Activated T-cell treated with anti-CD3 and anti-CD28 coated beads, Interleukin-2, amount 50 U/mL, for 24 hours (primary cell): ENCODE data around the gene PLAC1.

Source experiments
- DNase-seq: peaks from one replicate; pipeline ENCODE4 v3.0.0-alpha.2; 2020
- H3K27ac Mint-ChIP-seq: 2 replicates; pipeline ENCODE4 v1.8.0; 2020; ENCODE audit warnings: mild to moderate bottlenecking, mixed read lengths
- H3K27me3 Mint-ChIP-seq: 2 replicates; pipeline ENCODE4 v1.8.0; 2020; ENCODE audit warnings: mixed read lengths
- H3K36me3 Mint-ChIP-seq: 2 replicates; pipeline ENCODE4 v1.8.0; 2020; ENCODE audit warnings: low read depth, mixed read lengths
- H3K4me1 Mint-ChIP-seq: 2 replicates; pipeline ENCODE4 v1.8.0; 2020; ENCODE audit warnings: low read depth, mixed read lengths
- H3K4me3 Mint-ChIP-seq: 2 replicates; pipeline ENCODE4 v1.8.0; 2020; ENCODE audit warnings: mild to moderate bottlenecking, moderate library complexity, mixed read lengths
- H3K9me3 Mint-ChIP-seq: 2 replicates; pipeline ENCODE4 v1.8.0; 2020; ENCODE audit warnings: mixed read lengths

The PLAC1 gene

GRCh38 chrX:134679644-134680043, 21.4 kb upstream of the PLAC1 start:
- Mint-ChIP-seq H3K36me3 (no peaks in the 10 kb centered on the region), H3K4me3 (no peak overlapping the region), H3K4me1 (no peaks in the 10 kb centered on the region), H3K27ac (no peak overlapping the region), H3K27me3 (peaks cover 21% of the 10 kb centered on the region), H3K9me3 (no peaks in the 10 kb centered on the region)
- DNase-seq = no peak

GRCh38 chrX:134679221-134679620, 20.9 kb upstream of the PLAC1 start:
- no peak overlapping the region for H3K4me3 Mint-ChIP-seq
- H3K4me1 Mint-ChIP-seq = no peaks in the 10 kb centered on the region
- DNase-seq = no peak
- no peaks in the 10 kb centered on the region for H3K9me3 Mint-ChIP-seq
- H3K27me3 Mint-ChIP-seq = peaks cover 21% of the 10 kb centered on the region
- no peak overlapping the region for H3K27ac Mint-ChIP-seq
- H3K36me3 Mint-ChIP-seq = no peaks in the 10 kb centered on the region

GRCh38 chrX:134677332-134677731, 19.1 kb upstream of the PLAC1 start:
- no peaks in the 10 kb centered on the region for H3K36me3 Mint-ChIP-seq
- no peaks in the 10 kb centered on the region for H3K9me3 Mint-ChIP-seq
- peaks cover 24% of the 10 kb centered on the region for H3K27me3 Mint-ChIP-seq
- no peak for DNase-seq
- no peak overlapping the region for H3K4me3 Mint-ChIP-seq
- H3K4me1 Mint-ChIP-seq = no peaks in the 10 kb centered on the region
- no peak overlapping the region for H3K27ac Mint-ChIP-seq

GRCh38 chrX:134676436-134676835, 18.2 kb upstream of the PLAC1 start:
- Mint-ChIP-seq H3K9me3 (peaks cover 3% of the 10 kb centered on the region), H3K4me3 (no peak overlapping the region), H3K36me3 (no peaks in the 10 kb centered on the region), H3K4me1 (peaks cover 3% of the 10 kb centered on the region), H3K27me3 (peaks cover 27% of the 10 kb centered on the region), H3K27ac (no peak overlapping the region)
- DNase-seq = no peak

GRCh38 chrX:134673123-134673522, 14.9 kb upstream of the PLAC1 start:
- H3K4me3 Mint-ChIP-seq = no peak overlapping the region
- peaks cover 33% of the 10 kb centered on the region for H3K27me3 Mint-ChIP-seq
- H3K36me3 Mint-ChIP-seq = no peaks in the 10 kb centered on the region
- H3K27ac Mint-ChIP-seq = no peak overlapping the region
- H3K9me3 Mint-ChIP-seq = peaks cover 4% of the 10 kb centered on the region
- DNase-seq = no peak
- H3K4me1 Mint-ChIP-seq = peaks cover 12% of the 10 kb centered on the region

GRCh38 chrX:134672101-134672500, 13.8 kb upstream of the PLAC1 start:
- Mint-ChIP-seq H3K27me3 (peaks cover 30% of the 10 kb centered on the region), H3K9me3 (peaks cover 4% of the 10 kb centered on the region), H3K27ac (no peak overlapping the region), H3K4me1 (peaks cover 12% of the 10 kb centered on the region), H3K4me3 (no peak overlapping the region), H3K36me3 (no peaks in the 10 kb centered on the region)
- no peak for DNase-seq

- Mint-ChIP-seq H3K4me1 (peaks cover 12% of the 10 kb centered on the region), H3K36me3 (no peaks in the 10 kb centered on the region), H3K9me3 (peaks cover 4% of the 10 kb centered on the region), H3K4me3 (no peak overlapping the region), H3K27ac (peak overlapping the region; percentile 1), H3K27me3 (peaks cover 35% of the 10 kb centered on the region)
- no peak for DNase-seq
Observed at GRCh38 chrX:134671294-134671693, 13.0 kb upstream of the PLAC1 start.

- peaks cover 41% of the 10 kb centered on the region for H3K27me3 Mint-ChIP-seq
- H3K9me3 Mint-ChIP-seq = peaks cover 4% of the 10 kb centered on the region
- DNase-seq = no peak
- peaks cover 12% of the 10 kb centered on the region for H3K4me1 Mint-ChIP-seq
- H3K36me3 Mint-ChIP-seq = no peaks in the 10 kb centered on the region
- no peak overlapping the region for H3K4me3 Mint-ChIP-seq
- no peak overlapping the region for H3K27ac Mint-ChIP-seq
Observed at GRCh38 chrX:134670134-134670924, 12.1 kb upstream of the PLAC1 start.

- H3K4me3 Mint-ChIP-seq = no peak overlapping the region
- no peak overlapping the region for H3K27ac Mint-ChIP-seq
- DNase-seq = no peak
Observed at GRCh38 chrX:134669378-134670098, 11.3 kb upstream of the PLAC1 start.

GRCh38 chrX:134664202-134664601, 5.9 kb upstream of the PLAC1 start:
- Mint-ChIP-seq H3K4me3 (no peak overlapping the region), H3K4me1 (no peaks in the 10 kb centered on the region), H3K9me3 (no peaks in the 10 kb centered on the region), H3K27ac (no peak overlapping the region), H3K27me3 (peaks cover 75% of the 10 kb centered on the region), H3K36me3 (no peaks in the 10 kb centered on the region)
- no peak for DNase-seq

More at GRCh38 chrX:134669378-134670098, 11.3 kb upstream of the PLAC1 start:
- H3K9me3 Mint-ChIP-seq = peaks cover 4% of the 10 kb centered on the region
- H3K36me3 Mint-ChIP-seq = no peaks in the 10 kb centered on the region
- peaks cover 49% of the 10 kb centered on the region for H3K27me3 Mint-ChIP-seq
- peaks cover 12% of the 10 kb centered on the region for H3K4me1 Mint-ChIP-seq

- peaks cover 87% of the 10 kb centered on the region for H3K27me3 Mint-ChIP-seq
- no peaks in the 10 kb centered on the region for H3K4me1 Mint-ChIP-seq
- H3K36me3 Mint-ChIP-seq = no peaks in the 10 kb centered on the region
- no peak overlapping the region for H3K27ac Mint-ChIP-seq
- no peak overlapping the region for H3K4me3 Mint-ChIP-seq
- no peaks in the 10 kb centered on the region for H3K9me3 Mint-ChIP-seq
- no peak for DNase-seq
Observed at GRCh38 chrX:134661295-134661694, 3.0 kb upstream of the PLAC1 start.

- no peaks in the 10 kb centered on the region for H3K9me3 Mint-ChIP-seq
- no peaks in the 10 kb centered on the region for H3K36me3 Mint-ChIP-seq
- peaks cover 86% of the 10 kb centered on the region for H3K27me3 Mint-ChIP-seq
- H3K27ac Mint-ChIP-seq = no peak overlapping the region
- H3K4me3 Mint-ChIP-seq = no peak overlapping the region
- no peaks in the 10 kb centered on the region for H3K4me1 Mint-ChIP-seq
- DNase-seq = no peak
Observed at GRCh38 chrX:134660627-134661026, 2.4 kb upstream of the PLAC1 start.

GRCh38 chrX:134659761-134660160, 1.5 kb upstream of the PLAC1 start:
- Mint-ChIP-seq H3K4me1 (peaks cover 8% of the 10 kb centered on the region), H3K27me3 (peaks cover 78% of the 10 kb centered on the region), H3K27ac (no peak overlapping the region), H3K9me3 (no peaks in the 10 kb centered on the region), H3K36me3 (no peaks in the 10 kb centered on the region), H3K4me3 (no peak overlapping the region)
- DNase-seq = no peak

- no peak overlapping the region for H3K4me3 Mint-ChIP-seq
- no peaks in the 10 kb centered on the region for H3K36me3 Mint-ChIP-seq
- no peak overlapping the region for H3K27ac Mint-ChIP-seq
- H3K27me3 Mint-ChIP-seq = peaks cover 67% of the 10 kb centered on the region
- H3K9me3 Mint-ChIP-seq = no peaks in the 10 kb centered on the region
- no peak for DNase-seq
- peaks cover 18% of the 10 kb centered on the region for H3K4me1 Mint-ChIP-seq
Observed at GRCh38 chrX:134658760-134659023, 421 bp upstream of the PLAC1 start.

- peak; percentile 49 for DNase-seq
- H3K4me3 Mint-ChIP-seq = no peak overlapping the region
- peak overlapping the region; percentile 84 for H3K27ac Mint-ChIP-seq
- H3K4me1 Mint-ChIP-seq = peaks cover 20% of the 10 kb centered on the region
- no peaks in the 10 kb centered on the region for H3K9me3 Mint-ChIP-seq
- no peaks in the 10 kb centered on the region for H3K36me3 Mint-ChIP-seq
- H3K27me3 Mint-ChIP-seq = peaks cover 59% of the 10 kb centered on the region
Observed at GRCh38 chrX:134654398-134655012, 3.8 kb downstream of the PLAC1 start.
